HG03521 (cell line): Measurements from ENCODE around the gene DLGAP4.

Experiments
- ATAC-seq: cut with Tn5 transposase; IDR thresholded peaks from one replicate; pipeline ENCODE4 v1.9.1; 2021; ENCODE audit warnings: mild to moderate bottlenecking, moderate library complexity; ENCODE audit not compliant: unreplicated experiment

The DLGAP4 gene

DNA sequence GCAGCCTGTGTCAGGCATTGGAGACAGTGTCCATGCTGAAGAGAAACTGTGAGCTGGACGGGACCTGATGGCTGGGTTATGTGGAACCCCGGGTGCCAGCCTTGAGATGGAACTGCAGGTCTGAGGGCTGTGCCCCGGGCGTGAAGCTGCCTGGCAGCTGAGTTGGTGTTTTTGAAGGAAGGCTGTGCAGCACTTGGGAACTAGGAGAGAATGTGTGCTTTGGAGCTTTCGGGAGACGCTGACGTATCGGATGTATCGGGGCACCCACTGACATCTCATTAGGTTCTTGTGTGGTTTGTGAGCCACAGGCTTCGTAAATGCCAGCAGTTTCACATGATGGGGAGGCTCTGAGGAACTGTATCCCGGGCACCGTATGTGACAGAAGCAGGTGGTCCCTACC, 2.2 kb downstream of the DLGAP4 start:
- no peak for ATAC-seq

- ATAC-seq, result no peak
Observed at GRCh38 chr20:36308986-36309385, 2.8 kb downstream of the DLGAP4 start.

- ATAC-seq, result no peak
Observed at GRCh38 chr20:36309643-36310042, 3.5 kb downstream of the DLGAP4 start.

- ATAC-seq, result no peak
Observed at GRCh38 chr20:36310215-36310981, 4.3 kb downstream of the DLGAP4 start.

GRCh38 chr20:36311141-36311853, 5.2 kb downstream of the DLGAP4 start:
- ATAC-seq, result no peak

GRCh38 chr20:36311854-36312723, 6.0 kb downstream of the DLGAP4 start:
- no peak for ATAC-seq

- no peak for ATAC-seq
Observed at GRCh38 chr20:36312724-36313441, 6.7 kb downstream of the DLGAP4 start.

GRCh38 chr20:36313476-36313875, 7.3 kb downstream of the DLGAP4 start:
- no peak for ATAC-seq

- no peak for ATAC-seq
Observed at GRCh38 chr20:36313926-36314325, 7.8 kb downstream of the DLGAP4 start.

DNA sequence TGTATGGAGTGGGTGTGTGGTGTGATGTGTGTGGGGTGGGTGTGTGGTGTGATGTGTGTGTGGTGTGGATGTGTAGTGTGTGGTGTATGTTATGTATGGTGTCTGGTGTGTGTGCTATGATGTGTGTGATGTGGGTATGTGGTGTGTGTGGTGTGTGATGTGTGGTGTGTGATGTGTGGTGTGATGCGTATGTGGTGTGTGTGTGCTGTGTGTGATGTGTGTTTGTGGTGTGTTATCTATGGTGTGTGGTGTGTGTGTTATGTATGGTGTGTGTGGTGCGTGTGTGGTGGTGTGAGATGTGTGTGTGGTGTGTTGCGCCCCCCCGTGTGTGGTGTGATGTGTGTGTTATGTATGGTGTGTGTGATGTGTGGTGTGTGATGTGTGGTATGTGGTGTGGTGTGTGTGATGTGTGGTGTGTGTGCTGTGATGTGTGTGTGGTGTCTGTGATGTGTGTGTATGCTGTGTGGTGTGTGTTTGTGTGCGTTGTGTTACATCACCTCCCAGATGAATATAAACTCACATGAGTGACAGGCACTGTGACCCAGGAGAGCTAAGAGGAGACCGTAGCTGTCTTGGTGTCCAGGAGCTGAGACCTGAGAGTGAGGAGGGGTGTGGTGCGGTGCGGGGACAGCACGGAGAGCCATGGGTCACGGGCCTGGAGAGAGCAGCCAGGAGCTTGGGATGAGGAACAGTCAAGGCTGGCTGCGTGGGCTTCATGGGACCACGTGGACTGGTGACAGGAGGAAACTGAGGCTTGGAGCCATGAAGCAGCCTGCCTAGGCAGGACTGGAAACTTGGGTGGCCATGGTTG, 8.8 kb downstream of the DLGAP4 start:
- no peak for ATAC-seq

- ATAC-seq, result no peak
Observed at GRCh38 chr20:36315545-36316351, 9.6 kb downstream of the DLGAP4 start.

- no peak for ATAC-seq
Observed at GRCh38 chr20:36317675-36318074, 11.5 kb downstream of the DLGAP4 start.

DNA sequence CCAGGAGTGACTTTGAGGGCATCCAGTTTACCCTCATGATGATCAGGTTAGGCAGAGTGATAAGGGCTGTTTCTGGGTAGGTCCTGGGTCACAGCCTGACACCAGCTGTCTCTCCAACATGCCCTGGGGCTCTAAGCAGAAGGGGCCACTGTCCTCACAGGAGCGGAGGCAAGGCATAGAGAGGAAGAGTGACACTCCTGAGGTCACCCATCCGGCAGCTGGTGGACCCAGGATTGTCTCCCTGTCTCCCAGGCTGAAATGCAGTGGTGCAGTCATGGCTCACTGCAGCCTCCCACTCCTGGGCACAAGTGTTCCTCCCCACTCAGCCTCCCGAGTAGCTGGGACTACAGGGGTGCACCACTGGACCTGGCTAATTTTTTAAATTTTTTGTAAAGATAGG, 12.0 kb downstream of the DLGAP4 start:
- no peak for ATAC-seq

GRCh38 chr20:36319356-36320260, 13.5 kb downstream of the DLGAP4 start:
- ATAC-seq, result no peak

- ATAC-seq, result no peak
Observed at GRCh38 chr20:36320261-36320897, 14.2 kb downstream of the DLGAP4 start.

- no peak for ATAC-seq
Observed at GRCh38 chr20:36320898-36321695, 15.0 kb downstream of the DLGAP4 start.

- ATAC-seq, result no peak
Observed at GRCh38 chr20:36322131-36322530, 16.0 kb downstream of the DLGAP4 start.
